OCI-M2 (cell line): ENCODE measurements around the gene FHOD3.
"Not testable (repeated sequence)": the region's sequence is repeated elsewhere in the genome, so short reads cannot be mapped to it uniquely, and the experiment has no call there.

Experiments
- DNase-seq: peaks from one replicate; lab custom pipeline; 2025; ENCODE audit not compliant: unreplicated experiment; lab: John Stamatoyannopoulos, UW

FHOD3 gene

GRCh38 chr18:36441426-36442240, 144.1 kb downstream of the FHOD3 start:
- DNase-seq = no peak

DNA sequence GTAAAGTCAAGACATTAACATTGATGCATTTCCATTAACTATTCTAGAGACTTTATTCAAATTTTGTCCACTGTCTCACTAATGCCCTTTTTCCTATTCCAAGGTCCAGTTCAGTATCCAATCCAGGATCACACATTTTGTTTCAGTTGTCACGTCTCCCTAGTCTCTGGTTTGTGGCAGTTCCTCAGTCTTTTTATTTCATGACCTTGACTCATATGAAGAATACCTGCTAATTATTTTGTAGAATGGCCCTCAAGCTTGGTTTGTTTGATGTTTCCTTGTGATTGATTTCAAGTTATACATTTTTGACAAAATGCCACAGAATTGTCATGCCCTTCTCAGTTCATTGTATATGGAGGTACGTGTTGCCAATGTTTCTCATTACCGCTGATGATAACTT, 145.2 kb downstream of the FHOD3 start:
- DNase-seq = no peak

DNA sequence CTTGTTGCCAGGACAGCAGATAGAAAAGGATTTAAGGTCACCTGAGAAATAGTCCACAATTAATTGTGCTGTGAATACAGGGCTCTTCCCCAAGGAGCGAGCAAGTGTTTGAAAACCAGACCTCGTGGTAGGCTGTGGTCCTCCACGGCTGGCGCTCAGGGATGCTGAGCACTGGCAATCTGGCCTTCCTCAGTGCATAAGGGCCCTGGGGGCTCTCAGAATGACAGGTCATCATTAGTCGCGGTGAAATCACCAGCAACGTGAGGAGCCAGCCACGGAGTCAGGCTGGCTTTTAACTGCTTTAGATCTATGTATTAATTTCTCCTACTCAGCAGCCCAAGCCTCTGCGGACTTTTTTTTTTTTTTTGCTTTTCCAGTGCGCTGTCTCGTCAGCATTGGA, 148.5 kb downstream of the FHOD3 start:
- DNase-seq = no peak

- DNase-seq = no peak
Measured at GRCh38 chr18:36448384-36449290, 151.1 kb downstream of the FHOD3 start.

DNA sequence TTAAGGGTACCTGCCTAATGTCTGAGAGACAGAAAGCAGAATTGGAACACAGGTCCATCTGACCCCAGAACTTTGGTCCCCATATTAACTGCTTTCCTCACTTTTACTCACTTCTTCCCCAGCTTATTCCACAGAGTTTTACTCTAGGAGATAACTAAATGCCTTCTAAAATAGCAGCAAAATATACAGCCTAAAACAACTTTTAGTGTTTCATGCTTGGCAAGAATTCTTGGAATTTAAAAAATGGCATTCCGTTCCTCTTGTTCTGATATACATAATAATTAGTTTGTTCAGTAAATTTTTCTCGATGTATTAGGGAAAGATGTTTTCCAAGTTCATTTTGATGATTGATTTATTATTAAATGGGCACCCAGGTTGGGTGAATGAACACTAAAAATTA, 151.9 kb downstream of the FHOD3 start:
- no peak for DNase-seq

GRCh38 chr18:36450264-36450663, 152.8 kb downstream of the FHOD3 start:
- DNase-seq = no peak

DNA sequence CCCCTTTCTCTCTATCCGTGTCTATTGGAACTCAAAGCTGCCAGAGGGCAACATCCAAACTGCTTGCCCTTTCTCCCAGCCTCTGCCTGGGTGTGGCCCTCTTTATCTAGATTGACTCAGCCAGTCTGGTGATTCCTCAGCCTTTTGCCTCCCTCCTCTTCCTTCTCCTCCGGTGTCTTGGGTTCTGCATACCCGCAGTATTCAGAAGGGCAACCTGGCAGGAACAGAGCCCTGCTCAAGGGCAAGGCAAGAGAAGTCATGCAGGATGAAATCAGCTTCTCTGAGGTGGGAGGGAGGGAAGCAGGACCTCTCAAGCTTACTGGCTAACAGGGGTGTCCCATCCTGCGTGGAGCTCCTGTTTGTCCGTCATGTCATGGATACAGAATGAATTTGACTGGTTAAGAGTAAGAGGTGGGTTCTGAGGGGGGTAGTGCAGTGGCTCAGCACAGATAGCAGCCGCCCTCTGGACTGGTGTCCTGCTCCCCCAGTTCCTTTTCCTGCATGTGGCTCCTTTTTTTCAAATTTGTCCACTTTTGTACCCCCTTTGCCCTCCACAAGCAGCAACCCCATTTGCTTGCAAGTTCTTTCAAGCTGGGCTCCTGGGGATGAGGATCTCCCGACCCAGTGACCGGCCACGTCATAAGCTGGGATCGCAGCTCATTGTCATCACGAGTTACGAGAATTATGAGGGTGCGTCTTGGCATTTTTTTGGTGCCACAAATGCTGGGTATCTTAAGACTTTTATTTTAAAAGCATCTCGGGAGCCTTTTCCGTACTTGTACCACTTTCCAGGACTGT, 154.1 kb downstream of the FHOD3 start:
- no peak for DNase-seq

DNA sequence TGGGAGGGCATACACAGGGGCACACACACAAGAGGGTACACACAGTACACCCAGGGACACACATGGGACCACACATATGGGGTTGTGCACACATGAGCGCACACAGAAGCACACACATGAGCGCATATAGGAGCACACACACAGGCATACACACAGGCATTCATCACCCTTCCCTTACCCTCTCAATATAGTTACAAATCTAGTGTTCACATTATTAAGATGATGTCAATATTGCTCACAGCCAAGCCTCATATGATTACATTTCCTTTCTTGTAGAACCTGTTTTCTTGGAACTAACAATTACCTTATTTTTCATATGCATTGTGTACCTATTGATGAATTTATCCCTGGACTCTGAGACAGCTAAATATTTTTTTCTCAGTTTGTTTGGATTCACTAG, 156.7 kb downstream of the FHOD3 start:
- DNase-seq = no peak

GRCh38 chr18:36454848-36455458, 157.4 kb downstream of the FHOD3 start:
- DNase-seq = no peak

- DNase-seq = no peak
Measured at GRCh38 chr18:36455931-36456330, 158.4 kb downstream of the FHOD3 start.

DNA sequence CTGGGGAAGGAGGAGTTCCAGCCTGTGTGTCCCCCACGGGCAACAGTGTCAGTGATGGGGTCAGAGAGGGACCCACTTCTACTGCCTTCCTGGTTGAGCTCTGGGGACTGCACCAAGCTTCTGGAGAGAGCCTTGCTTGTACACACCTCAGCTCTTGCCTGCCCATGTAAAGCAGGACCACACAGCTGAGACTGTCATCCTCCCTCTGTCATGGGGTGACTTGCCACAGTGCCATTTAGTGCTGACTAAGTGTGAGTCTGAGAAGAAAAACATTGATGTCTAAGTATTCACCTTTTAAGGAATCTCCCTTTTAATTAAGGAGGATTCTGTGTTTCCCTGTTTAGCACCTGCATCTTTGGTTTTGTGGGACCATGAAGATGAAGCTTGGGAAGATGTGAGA, 159.1 kb downstream of the FHOD3 start:
- no peak for DNase-seq

DNA sequence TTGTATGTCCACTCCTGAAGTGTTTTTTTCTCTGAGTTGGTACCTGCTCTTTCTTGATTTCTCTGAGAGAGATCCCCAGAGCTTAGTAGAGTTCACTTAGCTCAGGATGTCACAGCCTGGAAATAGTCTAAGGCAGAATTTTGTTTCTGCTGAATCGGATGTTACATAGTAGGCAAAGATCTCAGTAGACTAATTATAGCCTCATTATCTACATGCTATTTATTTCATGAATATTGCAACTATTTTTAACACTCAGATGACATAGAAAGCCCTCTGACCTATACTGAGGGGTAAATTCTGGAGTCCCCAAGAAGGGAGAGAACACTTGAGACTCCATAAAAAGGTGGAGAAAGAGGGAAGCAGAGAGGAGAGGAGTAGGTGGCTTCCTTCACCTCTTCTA, 160.2 kb downstream of the FHOD3 start:
- DNase-seq = no peak

GRCh38 chr18:36458306-36458705, 160.8 kb downstream of the FHOD3 start:
- DNase-seq = no peak

DNA sequence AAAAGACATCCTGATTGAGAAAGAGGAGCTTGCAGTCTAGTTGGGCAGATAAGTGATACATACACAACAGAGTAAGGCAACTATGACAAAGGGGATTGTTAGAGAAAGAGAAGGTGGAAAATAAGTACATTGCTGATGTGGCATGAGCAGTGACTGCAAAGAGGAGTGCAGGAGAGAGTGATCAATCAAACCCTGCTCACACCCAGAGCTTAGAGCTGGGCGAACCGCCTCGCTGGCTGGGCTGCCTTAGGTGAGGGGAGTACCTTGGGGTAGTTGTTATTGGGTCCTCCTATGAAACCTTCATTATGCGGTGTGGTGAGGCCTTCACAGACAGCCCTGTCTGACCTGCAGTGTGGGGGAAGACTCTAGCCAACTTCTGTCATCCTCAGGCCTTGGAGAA, 161.7 kb downstream of the FHOD3 start:
- no peak for DNase-seq

- DNase-seq = no peak
Measured at GRCh38 chr18:36459786-36460185, 162.3 kb downstream of the FHOD3 start.

- no peak for DNase-seq
Measured at GRCh38 chr18:36460324-36460850, 162.9 kb downstream of the FHOD3 start.

DNA sequence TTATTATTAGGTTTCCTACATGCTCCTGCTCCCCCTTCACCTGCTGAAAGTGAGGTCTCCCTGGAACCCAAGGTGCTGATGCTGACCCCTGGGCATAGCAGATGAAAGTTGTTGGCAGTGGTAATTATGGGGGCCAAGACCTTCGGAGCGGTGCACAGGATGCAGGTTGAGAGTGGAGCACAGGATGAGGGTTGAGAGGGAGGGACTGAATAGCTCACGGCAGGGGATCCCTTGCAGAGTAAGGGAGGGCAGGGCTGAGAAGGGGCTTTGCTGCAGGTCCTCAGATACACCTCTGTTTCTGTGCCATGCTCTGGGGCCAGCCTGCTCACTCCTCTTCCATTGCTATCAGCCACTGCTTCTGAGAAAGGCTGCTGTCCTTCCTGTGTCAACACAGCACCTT, 163.3 kb downstream of the FHOD3 start:
- DNase-seq = no peak

GRCh38 chr18:36461551-36461987, 164.1 kb downstream of the FHOD3 start:
- no peak for DNase-seq

GRCh38 chr18:36463516-36463915, 166.0 kb downstream of the FHOD3 start:
- DNase-seq = not testable (repeated sequence)

- no peak for DNase-seq
Measured at GRCh38 chr18:36464126-36464651, 166.7 kb downstream of the FHOD3 start.
